HG03175 (cell line): ENCODE measurements around the gene CRIM1.

ENCODE experiments used
- ATAC-seq: cut with Tn5 transposase; IDR thresholded peaks from one replicate; pipeline ENCODE4 v1.9.1; 2021; ENCODE audit warnings: mild to moderate bottlenecking, moderate library complexity; ENCODE audit not compliant: unreplicated experiment

Gene CRIM1

GRCh38 chr2:36569267-36569856 lies 213.8 kb downstream of the CRIM1 start:
- ATAC-seq = no peak

GRCh38 chr2:36570416-36570815 lies 214.8 kb downstream of the CRIM1 start:
- no peak for ATAC-seq

- no peak for ATAC-seq
Measured at GRCh38 chr2:36572054-36572718, 216.6 kb downstream of the CRIM1 start.

GRCh38 chr2:36572719-36573059 lies 217.1 kb downstream of the CRIM1 start:
- ATAC-seq = no peak

- no peak for ATAC-seq
Measured at GRCh38 chr2:36573165-36573564, 217.6 kb downstream of the CRIM1 start.

- no peak for ATAC-seq
Measured at GRCh38 chr2:36574560-36574959, 219.0 kb downstream of the CRIM1 start.

- ATAC-seq = no peak
Measured at GRCh38 chr2:36577884-36578283, 222.3 kb downstream of the CRIM1 start.

- no peak for ATAC-seq
Measured at GRCh38 chr2:36578343-36579296, 223.0 kb downstream of the CRIM1 start.

GRCh38 chr2:36579297-36579664 lies 223.7 kb downstream of the CRIM1 start:
- no peak for ATAC-seq

- ATAC-seq = no peak
Measured at GRCh38 chr2:36582538-36582937, 227.0 kb downstream of the CRIM1 start.

GRCh38 chr2:36582951-36583350 lies 227.4 kb downstream of the CRIM1 start:
- no peak for ATAC-seq

- ATAC-seq = no peak
Measured at GRCh38 chr2:36584148-36584794, 228.7 kb downstream of the CRIM1 start.

GRCh38 chr2:36586672-36587071 lies 231.1 kb downstream of the CRIM1 start:
- ATAC-seq = no peak

GRCh38 chr2:36587101-36587500 lies 231.5 kb downstream of the CRIM1 start:
- no peak for ATAC-seq

GRCh38 chr2:36587556-36587955 lies 232.0 kb downstream of the CRIM1 start:
- ATAC-seq = no peak

- ATAC-seq = no peak
Measured at GRCh38 chr2:36589230-36589630, 233.7 kb downstream of the CRIM1 start.

GRCh38 chr2:36594849-36595248 lies 239.3 kb downstream of the CRIM1 start:
- ATAC-seq = no peak

- no peak for ATAC-seq
Measured at GRCh38 chr2:36596397-36596796, 240.8 kb downstream of the CRIM1 start.

- ATAC-seq = no peak
Measured at GRCh38 chr2:36597003-36597531, 241.5 kb downstream of the CRIM1 start.

GRCh38 chr2:36597532-36598377 lies 242.2 kb downstream of the CRIM1 start, which contains the start of gene FEZ2:
Gene FEZ2, minus strand, starts transcription at chr2:36598168. Its CDS starts 26 bp downstream, at chr2:36598142.
- ATAC-seq = peak; percentile 99
